Suprapubic skin (tissue), 3 donors: ENCODE results near the gene CYP2A7.
"Not testable (repeated sequence)": the region's sequence is repeated elsewhere in the genome, so short reads cannot be mapped to it uniquely, and the experiment has no call there.

Experiments
- CTCF ChIP-seq, 2 donors: fragments of 200-600 bp in 1 of 2; fragments of 450-650 bp in 1 of 2; sonication (generic) in 1 of 2; IDR thresholded peaks; one replicate each; pipeline ENCODE4 v1.5.1; 2016 to 2019; ENCODE audit warnings: antibody characterized with exemption in 2 of 2, mild to moderate bottlenecking in 1 of 2, moderate library complexity in 1 of 2
- POLR2A ChIP-seq, 2 donors: fragments of 450-650 bp; IDR thresholded peaks; one replicate each; pipeline ENCODE4 v1.6.1; 2017; ENCODE audit warnings: antibody characterized with exemption in 2 of 2, mild to moderate bottlenecking in 2 of 2, moderate library complexity in 2 of 2

- TF ChIP-seq POLR2A, CTCF (IDR thresholded peaks at IDR 0.05): not testable (repeated sequence)
These were observed 38.4 kb downstream of the CYP2A7 start for GRCh38 chr19:40843653-40844052.
